GM18498 (cell line): Measurements from ENCODE around the gene MLLT1.

Experiments
- ATAC-seq: cut with Tn5 transposase; IDR thresholded peaks from one replicate; pipeline ENCODE4 v1.9.1; 2021; ENCODE audit warnings: mild to moderate bottlenecking, moderate library complexity; ENCODE audit not compliant: unreplicated experiment

The MLLT1 gene

DNA sequence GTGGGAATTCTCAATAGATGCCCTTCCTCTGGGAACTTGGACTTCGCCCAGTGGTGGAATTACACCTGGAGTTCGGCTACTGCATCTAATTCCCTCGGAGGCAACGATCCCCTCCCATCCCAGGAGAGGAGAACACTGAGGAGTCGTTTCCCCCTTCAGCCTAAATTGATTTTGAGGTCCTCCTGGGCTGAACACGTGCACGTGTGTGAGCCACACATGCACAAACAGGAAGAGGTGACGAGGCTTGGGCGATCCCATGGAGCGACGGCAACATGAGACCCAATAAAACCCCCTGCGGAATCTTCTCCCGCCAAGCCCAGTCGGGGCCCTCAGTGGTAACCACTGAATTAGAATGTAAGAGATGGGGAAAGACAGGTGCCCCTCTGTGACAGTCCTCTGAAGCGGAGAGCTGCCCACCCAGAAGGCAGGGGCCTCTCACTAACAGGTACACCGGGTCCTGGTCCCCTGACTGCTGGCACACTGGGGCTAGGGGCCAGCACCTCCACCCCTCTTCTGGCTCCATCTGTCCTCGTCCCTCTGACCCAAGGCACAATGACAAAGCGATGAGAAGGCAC, 4.5 kb downstream of the MLLT1 start:
- no peak for ATAC-seq

DNA sequence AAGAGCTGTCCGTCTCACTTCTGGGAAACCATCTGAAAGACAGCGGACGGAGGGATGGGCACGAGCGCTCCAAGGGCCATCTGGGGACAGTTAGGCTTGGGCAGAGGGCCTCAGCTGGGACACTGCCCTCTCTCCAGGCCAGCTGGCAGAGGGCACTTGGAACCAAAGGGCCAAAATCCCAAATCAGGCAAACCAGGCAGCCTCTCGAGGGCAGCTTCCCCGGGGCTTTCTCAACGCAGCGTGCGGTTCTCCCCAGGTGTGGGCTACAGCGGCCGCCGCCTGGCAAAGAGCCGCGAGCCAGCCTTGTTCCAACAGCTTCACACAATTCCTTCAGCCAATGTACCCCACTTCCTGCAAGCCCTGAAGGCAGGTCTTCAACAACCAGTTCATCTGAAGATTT, 5.0 kb downstream of the MLLT1 start:
- ATAC-seq = no peak

- no peak for ATAC-seq
These were observed 5.8 kb downstream of the MLLT1 start for GRCh38 chr19:6273701-6274601.

DNA sequence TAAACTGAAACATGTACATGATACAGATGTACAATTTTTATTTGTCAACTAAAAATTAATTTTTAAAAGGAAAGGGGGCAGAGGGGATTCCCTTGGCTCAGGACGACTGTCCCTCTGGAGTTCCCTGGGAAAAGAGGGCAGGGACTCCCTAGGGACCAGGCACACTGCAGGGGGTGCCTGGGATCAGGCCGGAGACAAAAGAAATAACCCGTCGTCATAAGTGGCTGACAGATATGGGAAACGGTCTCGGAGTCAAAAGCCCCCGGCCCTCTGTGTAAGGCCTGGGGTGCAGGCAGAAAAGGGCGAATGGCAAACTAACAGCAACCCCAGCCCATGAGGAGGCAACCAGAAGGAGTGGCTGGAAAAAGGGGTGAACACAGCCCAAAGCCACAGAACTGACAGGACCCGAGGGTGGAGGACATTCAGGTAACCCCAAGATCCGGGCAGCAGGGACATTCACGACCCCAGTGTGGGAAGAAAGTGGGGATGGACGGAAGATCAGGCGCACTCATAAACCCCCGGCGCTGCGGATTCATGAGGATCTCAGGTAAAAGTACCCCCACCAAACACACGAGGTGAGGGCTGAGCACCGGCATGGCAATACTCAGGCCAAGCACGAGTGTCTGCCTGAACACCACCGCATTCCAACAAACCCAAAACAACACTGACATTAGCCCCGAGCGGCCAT, 6.7 kb downstream of the MLLT1 start:
- no peak for ATAC-seq

DNA sequence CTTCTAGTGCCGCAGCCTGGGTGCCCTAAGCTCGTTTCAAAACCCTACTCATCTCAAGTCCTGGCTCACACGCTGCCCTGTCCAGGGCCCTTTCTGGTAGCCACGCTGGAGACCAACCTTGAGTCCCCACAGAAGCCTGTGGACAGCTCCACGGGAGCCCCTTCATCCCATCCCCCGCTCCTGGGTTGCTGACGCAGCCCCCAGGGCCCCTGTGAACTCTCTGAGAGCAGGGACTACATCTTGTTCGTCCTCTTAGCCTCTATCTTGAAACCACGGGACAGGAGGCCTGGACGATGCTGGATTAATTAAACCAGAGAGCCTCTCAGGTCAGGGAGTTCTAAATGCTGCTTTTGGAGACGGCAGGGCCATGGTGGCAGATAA, 7.4 kb downstream of the MLLT1 start:
- ATAC-seq = no peak

GRCh38 chr19:6271721-6272410, 7.9 kb downstream of the MLLT1 start:
- no peak for ATAC-seq

DNA sequence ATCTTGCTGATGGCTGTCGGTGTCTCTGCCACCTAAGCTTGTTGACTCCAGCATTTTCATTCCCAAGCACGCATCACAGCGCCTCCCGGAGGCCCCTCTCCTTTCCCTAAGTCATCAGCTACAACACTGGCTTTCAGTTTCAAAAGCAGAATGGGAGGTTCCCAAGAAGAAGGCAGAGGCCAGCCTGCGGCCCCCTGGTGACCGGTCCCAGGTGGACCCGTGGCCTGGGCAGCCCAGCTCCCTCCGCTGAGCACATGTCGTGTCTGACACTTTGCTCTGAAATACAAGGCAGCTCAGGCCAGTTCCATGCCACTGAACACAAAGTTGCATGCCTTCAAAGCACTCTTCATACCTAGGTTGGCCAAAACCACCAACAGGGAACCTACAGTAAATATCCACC, 8.5 kb downstream of the MLLT1 start:
- no peak for ATAC-seq

- no peak for ATAC-seq
These were observed 9.0 kb downstream of the MLLT1 start for GRCh38 chr19:6270822-6271221.

GRCh38 chr19:6270076-6270745, 9.6 kb downstream of the MLLT1 start:
- ATAC-seq = no peak

DNA sequence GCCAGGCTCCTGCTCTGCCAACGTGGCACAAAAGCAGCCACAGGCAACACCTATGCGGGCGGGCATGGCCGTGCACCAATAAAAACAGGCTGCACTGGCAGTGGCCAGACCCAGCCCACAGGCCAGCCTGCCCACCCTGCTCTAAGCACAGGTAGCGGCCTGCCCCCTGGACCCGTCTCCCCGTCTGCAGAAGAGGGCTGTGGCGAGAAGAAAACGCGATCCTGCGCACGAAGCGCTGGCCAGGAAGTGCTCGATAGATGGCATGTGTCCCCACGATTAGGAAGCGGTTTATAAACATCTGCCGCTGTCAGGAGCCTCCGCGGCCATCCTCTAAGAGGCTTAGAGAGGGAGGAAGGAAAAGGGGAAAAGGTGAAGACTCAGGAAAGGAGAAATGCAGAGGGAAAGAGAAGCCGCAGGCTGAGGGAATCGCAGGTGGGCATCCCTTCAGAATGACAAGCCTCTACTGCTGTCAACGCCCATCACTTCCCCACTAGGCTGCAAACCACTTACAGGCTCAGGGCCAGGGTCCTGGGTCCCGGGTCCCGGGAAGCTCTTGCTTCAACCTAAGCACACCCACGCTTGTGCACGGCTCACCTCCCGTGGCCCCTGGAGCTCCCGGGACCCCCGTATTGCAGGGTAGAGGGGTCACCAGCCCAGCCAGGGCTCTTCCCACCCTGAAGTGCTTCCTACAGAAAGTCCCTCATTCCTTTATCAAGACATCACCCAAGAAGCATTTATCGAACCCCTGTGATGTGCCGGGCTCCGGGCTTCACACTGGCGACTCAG, 10.5 kb downstream of the MLLT1 start:
- ATAC-seq = no peak

- ATAC-seq = no peak
These were observed 11.4 kb downstream of the MLLT1 start for GRCh38 chr19:6268382-6268771.

DNA sequence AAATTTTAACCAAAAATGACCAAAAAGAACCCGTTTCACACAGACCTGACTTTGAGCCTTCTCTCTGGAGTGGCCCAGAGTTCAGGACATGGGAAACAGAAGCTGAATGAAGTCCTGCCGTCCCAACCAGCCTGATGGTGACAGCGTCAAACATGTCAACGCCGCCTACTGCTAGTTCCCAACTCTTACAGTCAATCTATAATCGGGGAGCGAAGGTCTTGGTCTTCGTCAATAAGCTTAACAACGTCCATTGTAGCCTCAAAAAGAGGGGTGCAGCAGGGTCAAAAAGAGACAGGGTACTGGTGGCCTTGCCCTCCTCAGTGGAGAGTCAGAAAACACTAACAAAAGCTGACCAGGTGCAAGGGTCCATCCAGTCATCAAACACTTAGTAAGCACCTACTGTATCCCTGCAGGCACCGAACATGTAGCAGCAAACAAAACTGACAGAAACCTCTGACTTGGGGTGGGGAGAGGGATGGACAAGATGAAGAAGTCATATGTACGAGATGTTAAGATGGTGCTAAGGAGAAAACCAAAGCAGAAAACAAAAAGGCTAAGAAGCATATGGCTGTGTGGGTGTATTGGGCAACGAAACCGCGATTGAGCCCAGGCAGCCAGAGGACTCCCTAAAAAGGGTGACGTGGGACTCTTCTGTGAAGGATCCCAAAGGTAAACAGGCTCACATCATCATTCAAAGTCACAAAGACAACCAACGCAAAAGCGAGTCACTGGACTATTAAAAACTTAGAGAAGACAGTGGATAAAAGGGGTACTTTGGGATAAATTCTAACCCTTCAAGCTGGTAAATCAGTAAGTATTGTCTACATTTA, 12.0 kb downstream of the MLLT1 start:
- ATAC-seq = no peak

DNA sequence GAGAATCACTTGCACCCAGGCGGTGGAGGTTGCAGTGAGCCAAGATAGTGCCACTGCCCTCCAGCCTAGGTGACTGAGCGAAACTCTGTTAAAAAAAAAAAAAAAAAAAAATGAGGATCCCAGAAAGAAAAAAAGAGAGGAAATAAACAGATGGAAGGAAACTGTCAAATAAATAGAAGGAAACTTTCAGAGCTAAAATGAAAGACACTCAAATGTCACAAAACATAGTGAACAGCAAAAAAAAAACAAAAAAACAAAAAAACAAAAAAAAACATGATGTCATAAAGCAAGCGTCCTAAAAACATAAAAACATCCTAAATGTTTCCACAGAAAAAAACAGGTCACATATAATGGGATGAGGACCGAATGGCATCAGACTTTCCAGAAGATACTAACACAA, 15.0 kb downstream of the MLLT1 start:
- no peak for ATAC-seq

DNA sequence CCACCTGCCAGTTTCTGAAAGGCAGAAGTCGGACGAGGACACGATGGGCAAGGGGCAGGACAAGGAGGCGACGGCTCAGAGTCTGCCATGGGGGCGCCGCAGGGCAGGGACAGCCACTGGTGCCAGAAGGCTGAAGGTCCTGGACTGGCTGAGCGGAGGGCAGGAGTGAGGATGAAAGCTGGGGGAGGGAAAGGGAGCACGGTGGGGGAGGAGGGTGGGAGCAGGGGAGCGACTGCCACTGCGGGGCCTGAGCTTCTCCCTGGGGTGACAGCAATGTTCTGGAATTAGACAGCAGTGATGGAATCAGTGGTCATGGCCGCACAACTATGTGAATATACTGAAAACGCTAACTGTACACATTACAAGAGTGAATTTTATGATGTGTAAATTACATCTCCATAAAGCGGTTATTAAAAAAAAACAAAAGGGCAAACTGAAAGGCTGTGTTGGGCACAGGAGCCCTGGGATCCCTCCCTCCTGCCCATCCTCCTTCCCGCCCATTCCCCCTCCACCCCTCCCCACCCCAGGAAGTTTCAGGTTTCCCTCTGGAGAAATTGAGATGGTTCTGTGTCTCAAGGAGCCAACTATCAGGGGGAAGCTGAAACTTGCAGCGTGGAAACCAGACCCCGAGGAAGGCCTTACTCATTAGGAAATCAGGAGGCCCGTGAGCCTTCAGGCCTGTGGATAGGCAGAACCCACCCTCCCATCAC, 15.9 kb downstream of the MLLT1 start:
- ATAC-seq = no peak

GRCh38 chr19:6263306-6263705, 16.5 kb downstream of the MLLT1 start:
- no peak for ATAC-seq

DNA sequence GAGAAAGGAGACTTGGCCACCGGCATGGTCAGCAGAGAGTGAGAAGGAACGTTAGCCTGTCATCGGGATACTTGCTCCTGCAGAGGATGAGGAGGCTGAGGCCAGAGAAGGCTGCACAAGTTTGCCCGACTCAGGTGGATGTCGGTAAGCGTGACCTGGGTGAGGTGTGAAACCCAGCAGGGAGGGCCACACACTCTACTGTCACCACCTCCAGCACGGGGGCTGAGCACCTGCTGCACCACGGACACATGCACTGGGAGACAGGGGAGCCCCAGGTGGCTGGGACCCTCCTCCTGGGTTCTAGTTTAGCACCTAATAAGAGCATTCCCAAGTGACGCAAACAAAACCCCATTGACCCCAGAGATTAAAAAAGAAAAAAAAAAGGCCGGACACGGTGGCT, 17.3 kb downstream of the MLLT1 start:
- no peak for ATAC-seq

DNA sequence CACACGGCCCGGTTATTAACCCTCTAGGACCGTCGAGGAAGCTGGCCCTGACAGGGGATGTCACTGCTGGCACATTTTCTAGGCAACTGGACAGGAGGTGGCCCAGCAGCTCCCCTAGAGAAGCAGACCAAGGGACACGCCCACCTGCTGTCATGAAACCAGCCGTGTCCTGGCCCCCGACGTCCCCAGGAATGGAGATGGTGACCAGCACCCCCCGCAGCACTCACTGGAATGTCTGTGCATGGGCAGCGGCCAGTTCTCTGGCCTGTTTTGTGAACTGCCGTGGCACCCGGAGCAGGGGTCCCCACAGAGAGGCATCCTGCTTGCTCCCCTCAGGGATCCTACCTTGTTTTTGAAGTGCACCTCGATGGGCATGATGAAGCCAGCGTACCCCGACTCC, 17.9 kb downstream of the MLLT1 start:
- no peak for ATAC-seq

- ATAC-seq = no peak
These were observed 18.7 kb downstream of the MLLT1 start for GRCh38 chr19:6260912-6261650.
